D721Med (cell line): ENCODE data around the gene GCGR.

Experiments used
- DNase-seq: peaks from one replicate; pipeline ENCODE4 v3.0.0; 2011; ENCODE audit warnings: low spot score; ENCODE audit not compliant: insufficient read length
- FAIRE-seq: peaks from 2 replicates; lab custom pipeline; 2011; peaks lifted over from hg19 to GRCh38; lab: Jason Lieb, UNC
- TF ChIP-seq, protein P1 (sequence below): IDR thresholded peaks from 2 replicates; pipeline ENCODE4 v1.5.1; 2012; ENCODE audit warnings: mild to moderate bottlenecking, control low read depth; ENCODE audit not compliant: insufficient read depth; ENCODE audit errors: missing control alignments

Gene GCGR

DNA sequence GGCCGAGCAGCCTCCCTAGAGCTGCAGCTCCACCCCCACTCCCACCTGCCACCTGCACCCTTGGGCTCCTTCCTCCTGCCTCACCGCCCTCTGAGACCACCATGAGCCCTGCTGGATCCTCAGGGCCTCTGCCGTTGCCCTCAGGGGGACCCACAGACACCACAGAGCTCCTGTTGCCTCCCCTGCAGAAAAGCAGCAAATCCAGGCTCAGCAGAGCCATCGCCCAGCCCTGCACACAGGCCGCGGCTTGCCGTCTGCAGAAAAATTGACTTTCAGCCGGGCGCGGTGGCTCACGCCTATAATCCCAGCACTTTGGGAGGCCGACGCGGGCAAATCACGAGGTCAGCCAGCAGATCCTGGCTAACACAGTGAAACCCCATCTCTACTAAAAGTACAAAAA is 37.9 kb downstream of the GCGR start:
- FAIRE-seq (no peak), DNase-seq (no peak)
- TF ChIP-seq, protein P1, sequence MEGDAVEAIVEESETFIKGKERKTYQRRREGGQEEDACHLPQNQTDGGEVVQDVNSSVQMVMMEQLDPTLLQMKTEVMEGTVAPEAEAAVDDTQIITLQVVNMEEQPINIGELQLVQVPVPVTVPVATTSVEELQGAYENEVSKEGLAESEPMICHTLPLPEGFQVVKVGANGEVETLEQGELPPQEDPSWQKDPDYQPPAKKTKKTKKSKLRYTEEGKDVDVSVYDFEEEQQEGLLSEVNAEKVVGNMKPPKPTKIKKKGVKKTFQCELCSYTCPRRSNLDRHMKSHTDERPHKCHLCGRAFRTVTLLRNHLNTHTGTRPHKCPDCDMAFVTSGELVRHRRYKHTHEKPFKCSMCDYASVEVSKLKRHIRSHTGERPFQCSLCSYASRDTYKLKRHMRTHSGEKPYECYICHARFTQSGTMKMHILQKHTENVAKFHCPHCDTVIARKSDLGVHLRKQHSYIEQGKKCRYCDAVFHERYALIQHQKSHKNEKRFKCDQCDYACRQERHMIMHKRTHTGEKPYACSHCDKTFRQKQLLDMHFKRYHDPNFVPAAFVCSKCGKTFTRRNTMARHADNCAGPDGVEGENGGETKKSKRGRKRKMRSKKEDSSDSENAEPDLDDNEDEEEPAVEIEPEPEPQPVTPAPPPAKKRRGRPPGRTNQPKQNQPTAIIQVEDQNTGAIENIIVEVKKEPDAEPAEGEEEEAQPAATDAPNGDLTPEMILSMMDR: no peak

DNA sequence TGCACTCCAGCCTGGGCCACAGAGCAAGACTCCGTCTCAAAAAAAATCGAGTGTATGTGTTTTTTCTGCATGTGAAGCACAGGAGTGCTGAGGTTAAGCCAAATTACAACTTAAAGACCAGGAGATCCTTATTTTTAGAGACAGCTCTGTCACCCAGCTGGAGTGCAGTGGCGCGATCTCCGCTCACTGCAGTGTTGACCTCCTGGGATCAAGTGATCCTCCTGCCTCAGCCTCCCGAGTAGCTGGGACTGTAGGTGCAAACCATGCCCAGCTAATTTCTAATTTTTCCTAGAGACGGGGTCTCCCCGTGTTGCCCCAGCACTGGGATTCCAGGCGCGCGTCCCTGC is 38.4 kb downstream of the GCGR start:
- DNase-seq (no peak), FAIRE-seq (no peak)
- TF ChIP-seq, protein P1: no peak

DNA sequence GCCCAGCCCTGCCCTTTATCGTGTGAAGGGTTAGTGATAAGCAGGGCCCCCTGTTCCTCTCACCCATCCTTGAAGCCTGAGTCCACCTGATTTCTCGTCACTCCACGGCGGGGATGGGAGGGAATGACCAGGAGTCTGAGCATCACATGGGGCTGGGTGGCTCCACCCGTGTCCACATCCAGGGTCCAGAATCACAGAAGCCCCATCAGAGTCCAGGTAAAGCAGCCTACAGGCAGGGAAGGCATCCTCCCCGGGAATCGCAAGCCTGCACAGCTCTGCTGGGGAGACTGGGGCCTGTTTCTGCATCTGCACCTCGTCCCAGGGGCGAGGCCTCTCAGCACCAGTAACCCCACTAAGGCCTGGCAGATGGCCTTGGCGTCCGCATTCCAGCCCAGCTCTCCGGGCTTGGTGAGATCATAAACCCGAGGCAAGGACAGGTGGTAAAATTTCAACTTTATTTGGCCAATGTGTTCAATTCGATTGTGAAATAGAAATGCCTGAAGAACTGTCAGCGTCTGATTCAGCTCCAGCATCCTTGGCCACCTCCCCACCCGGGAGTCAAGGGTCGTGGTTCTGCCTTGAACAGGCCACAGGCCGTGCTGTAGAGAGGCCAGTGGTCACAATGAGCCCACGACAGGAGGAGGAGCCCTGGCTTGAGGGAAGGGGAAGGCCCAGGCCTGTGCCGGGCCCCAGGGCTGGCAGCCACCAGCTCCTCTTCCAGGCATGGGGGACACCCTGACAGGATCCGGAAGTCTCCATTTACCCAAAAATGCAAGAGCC is 39.0 kb downstream of the GCGR start:
- TF ChIP-seq, protein P1: no peak
- DNase-seq (no peak), FAIRE-seq (no peak)

DNA sequence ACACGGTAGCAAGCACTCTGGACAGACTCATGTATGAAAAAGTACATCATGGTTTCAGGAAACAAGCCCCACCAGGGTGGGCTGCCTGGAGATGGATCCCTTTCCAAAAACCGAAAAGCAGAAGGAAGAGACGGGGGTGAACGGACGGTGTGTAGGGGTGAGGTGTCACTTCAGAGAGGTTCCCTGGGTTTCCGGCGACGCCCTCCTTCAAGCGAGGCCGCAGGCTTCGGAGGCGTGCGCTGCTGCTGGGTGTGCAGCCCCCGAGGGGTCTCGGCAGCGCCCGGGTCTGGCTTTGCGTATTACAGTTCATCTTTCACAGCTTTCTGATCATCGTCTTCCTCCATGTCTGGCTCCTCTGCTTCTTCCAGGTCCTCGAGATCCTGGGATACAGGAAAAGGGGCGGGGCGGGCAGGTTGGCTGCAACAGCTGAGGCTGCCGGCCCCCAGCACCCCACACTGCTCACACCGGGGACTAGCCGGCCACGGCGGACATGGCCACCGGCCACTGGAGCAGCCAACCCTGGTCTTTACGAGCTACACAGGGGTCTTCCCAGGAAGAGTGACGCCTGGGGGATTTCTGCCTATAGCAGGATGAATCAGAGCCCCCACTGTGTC is 39.9 kb downstream of the GCGR start:
- FAIRE-seq (no peak), DNase-seq (no peak)
- TF ChIP-seq, protein P1: no peak

DNA sequence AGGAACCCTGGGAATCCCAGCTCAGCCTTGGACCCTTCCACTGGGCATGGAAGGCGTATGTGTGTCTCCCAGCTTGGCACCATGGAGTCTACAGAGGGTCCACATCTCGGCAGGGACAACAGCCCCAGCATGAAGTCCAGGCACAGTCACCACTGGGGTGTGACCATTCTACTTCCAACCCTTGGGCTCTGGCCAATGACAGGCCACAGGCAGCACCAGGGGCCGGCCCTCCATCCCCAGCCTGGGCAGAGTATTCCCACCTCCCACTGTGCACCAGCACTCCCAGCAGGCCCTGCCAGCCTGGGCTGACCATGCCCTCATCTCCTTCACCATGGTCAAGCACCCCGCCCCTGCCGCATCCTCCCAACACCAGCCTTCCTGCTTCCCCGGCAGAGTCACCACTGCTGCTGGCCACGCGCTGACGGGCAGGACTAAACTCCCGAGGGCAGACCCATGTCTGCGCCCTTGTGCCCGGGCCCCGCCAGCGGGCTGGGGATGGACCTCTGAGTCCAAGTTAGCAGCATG is 40.4 kb downstream of the GCGR start:
- FAIRE-seq (no peak), DNase-seq (no peak)
- TF ChIP-seq, protein P1: no peak

DNA sequence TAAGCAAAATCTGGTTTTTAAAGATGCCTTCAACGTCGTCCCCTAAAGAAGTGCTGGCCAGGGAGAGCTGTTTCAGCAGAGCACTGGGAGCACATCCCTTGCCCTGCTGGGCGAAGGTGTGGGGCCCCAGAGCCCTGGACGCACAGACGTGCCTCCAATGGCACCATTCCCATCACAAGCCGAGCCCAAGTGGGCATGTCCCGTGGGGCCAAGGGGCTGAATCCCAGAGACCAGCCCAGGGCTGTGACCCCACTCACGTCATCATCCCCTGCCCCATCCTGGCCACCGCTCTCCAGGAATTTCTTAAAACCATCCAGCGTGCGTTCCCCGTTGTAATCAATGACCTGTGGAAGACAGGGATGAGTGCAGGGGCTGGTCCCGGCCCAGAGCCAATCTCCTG is 40.9 kb downstream of the GCGR start:
- TF ChIP-seq, protein P1: no peak
- FAIRE-seq (no peak), DNase-seq (no peak)

DNA sequence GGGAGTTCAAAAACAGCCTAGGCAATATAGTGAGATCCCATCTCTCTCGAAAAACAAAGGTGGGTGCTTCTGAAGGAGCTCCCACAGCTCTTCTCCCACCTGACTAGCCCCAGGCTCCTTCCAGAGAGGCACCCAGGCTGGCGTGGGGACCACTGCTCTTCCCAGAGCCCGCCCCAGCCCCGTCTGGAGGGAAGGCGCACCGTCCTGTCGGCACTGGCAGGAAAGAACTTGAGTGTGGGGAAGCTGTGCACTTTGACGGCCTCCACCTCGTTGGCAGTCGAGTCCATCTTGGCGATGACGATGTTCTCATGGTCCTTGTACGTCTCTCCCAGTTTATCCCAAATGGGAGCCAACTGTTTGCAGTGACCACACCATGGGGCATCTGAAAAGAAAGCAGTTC is 41.4 kb downstream of the GCGR start:
- FAIRE-seq: no peak
- no peak for DNase-seq
- TF ChIP-seq, protein P1: no peak
